NT2/D1 (cell line): Measurements from ENCODE around the gene THY1.
"Not testable (repeated sequence)": the region's sequence is repeated elsewhere in the genome, so short reads cannot be mapped to it uniquely, and the experiment has no call there.

ENCODE experiments used
- DNase-seq: peaks from one replicate; pipeline ENCODE4 v3.0.0-alpha.2; 2011; ENCODE audit warnings: low read depth, low spot score
- H3K27me3 ChIP-seq: 2 replicates; pipeline ENCODE4 v1.6.0; 2011; ENCODE audit warnings: mild to moderate bottlenecking; ENCODE audit not compliant: insufficient read length, insufficient read depth
- H3K36me3 ChIP-seq: 2 replicates; pipeline ENCODE4 v1.6.1; 2011; ENCODE audit warnings: mild to moderate bottlenecking, low read length, mixed read lengths; ENCODE audit not compliant: insufficient read depth, insufficient read length
- H3K4me1 ChIP-seq: 2 replicates; pipeline ENCODE4 v1.5.1; 2011; ENCODE audit not compliant: insufficient read depth, insufficient read length
- H3K4me3 ChIP-seq: 2 replicates; pipeline ENCODE4 v1.5.1; 2011; ENCODE audit warnings: low read depth; ENCODE audit not compliant: insufficient read length
- H3K9ac ChIP-seq: 2 replicates; pipeline ENCODE4 v1.6.0; 2011; ENCODE audit warnings: low read depth; ENCODE audit not compliant: insufficient read length
- H3K9me3 ChIP-seq: 2 replicates; pipeline ENCODE4 v1.5.1; 2011; ENCODE audit warnings: mild to moderate bottlenecking, low read length; ENCODE audit not compliant: insufficient read depth
- SUZ12 ChIP-seq: IDR thresholded peaks from 2 replicates; pipeline ENCODE4 v1.6.1; 2011; ENCODE audit not compliant: insufficient read length, insufficient read depth; ENCODE audit errors: extremely low read depth
- YY1 ChIP-seq: IDR thresholded peaks from 2 replicates; pipeline ENCODE4 v1.6.1; 2011; ENCODE audit not compliant: insufficient read length, insufficient read depth
- ZNF274 ChIP-seq: IDR thresholded peaks from 2 replicates; pipeline ENCODE4 v1.6.1; 2011; ENCODE audit warnings: mild to moderate bottlenecking, low read depth, low read length

Gene THY1

DNA sequence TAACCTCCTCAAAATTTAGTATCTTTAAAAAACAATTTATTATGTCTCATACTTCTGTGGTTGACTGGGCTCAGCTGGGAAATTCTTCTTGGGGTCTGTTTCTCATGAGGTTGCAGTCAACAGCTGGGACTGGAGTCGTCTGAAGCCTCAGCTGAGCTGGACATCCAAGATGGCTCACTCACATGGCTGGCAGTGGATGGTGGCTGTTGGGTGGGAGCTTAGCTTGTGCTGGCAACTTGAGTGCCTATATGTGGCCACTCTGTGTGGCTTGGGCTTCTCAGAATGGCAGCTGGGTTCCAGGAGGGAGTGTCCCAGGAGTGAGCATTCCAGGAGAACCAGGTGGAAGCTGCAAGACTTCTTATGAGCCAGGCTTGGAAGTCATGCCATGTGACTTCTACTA lies 13.2 kb downstream of the THY1 start:
- TF ChIP-seq SUZ12 (no peak), ZNF274 (no peak), YY1 (no peak)
- H3K9ac ChIP-seq: no peak overlapping the region
- H3K27me3 ChIP-seq: no peaks in the 10 kb centered on the region
- H3K4me3 ChIP-seq: no peak overlapping the region
- no peaks in the 10 kb centered on the region for H3K36me3 ChIP-seq
- no peak for DNase-seq
- no peaks in the 10 kb centered on the region for H3K9me3 ChIP-seq
- H3K4me1 ChIP-seq: no peaks in the 10 kb centered on the region

DNA sequence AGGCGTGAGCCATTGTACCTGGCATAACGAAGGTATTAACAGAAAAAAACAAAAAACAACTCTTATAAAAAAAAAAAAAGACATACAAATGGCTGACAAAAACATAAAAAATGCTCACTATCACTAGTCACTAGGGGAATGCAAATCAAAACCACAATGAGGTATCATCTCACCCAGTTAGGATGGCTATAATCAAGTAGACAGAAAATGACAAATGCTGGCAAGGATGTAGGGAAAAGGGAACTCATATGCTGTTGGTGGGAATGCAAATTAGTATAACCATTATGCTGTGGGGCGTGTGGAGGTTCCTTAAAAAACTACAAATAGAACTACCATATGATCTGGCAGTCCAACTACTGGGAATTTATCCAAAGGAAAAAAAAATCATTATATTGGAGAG lies 17.0 kb downstream of the THY1 start:
- DNase-seq: no peak
- TF ChIP-seq ZNF274 (no peak), YY1 (no peak), SUZ12 (no peak)
- H3K4me1 ChIP-seq: no peaks in the 10 kb centered on the region
- H3K9me3 ChIP-seq: no peaks in the 10 kb centered on the region; the same call in 1 of the 2 replicates
- no peak overlapping the region for H3K4me3 ChIP-seq
- no peaks in the 10 kb centered on the region for H3K27me3 ChIP-seq
- H3K36me3 ChIP-seq: no peaks in the 10 kb centered on the region
- H3K9ac ChIP-seq: no peak overlapping the region

DNA sequence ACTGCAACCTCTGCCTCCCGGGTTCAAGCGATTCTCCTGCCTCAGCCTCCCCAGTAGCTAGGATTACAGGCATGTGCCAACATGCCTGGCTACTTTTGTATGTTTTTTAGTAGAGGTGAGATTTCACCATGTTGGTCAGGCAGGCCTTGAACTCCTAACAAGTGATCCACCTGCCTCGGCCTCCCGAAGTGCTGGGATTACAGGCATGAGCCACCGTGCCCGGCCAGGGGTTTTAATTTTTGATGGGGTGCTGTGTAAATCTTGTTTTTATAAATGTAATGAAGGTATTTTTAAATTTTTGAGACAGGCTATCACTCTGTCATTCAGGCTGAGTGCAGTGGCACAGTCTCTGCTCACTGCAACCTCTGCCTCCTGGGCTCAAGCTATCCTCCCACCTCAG lies 17.5 kb downstream of the THY1 start:
- not testable (repeated sequence) for H3K27me3 ChIP-seq, H3K4me3 ChIP-seq, H3K9me3 ChIP-seq, H3K4me1 ChIP-seq, H3K36me3 ChIP-seq, H3K9ac ChIP-seq, DNase-seq

DNA sequence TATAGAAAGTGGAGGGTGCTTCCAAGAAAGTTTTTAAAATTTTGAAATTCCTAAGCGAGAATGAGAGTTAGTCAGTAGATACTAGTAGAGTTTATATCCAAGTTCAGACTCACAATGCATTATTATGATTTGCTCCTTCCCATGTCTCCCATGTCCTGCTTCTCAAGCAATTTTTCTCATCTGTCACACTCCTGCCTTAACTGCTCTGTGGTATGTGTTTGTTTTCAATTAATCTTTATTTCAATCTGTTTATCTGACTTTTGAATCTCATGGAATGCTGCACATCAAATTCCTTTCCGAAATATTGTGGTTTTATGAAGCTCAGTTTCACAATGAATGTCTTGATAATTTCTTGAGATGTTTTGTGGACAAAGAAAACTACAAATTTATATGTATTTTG lies 18.1 kb downstream of the THY1 start:
- Histone ChIP-seq H3K9ac (no peak overlapping the region), H3K9me3 (peaks cover 8% of the 10 kb centered on the region), H3K4me1 (no peaks in the 10 kb centered on the region), H3K4me3 (no peak overlapping the region), H3K27me3 (no peaks in the 10 kb centered on the region), H3K36me3 (no peaks in the 10 kb centered on the region)
- TF ChIP-seq SUZ12 (no peak), YY1 (no peak), ZNF274 (no peak)
- DNase-seq: no peak

DNA sequence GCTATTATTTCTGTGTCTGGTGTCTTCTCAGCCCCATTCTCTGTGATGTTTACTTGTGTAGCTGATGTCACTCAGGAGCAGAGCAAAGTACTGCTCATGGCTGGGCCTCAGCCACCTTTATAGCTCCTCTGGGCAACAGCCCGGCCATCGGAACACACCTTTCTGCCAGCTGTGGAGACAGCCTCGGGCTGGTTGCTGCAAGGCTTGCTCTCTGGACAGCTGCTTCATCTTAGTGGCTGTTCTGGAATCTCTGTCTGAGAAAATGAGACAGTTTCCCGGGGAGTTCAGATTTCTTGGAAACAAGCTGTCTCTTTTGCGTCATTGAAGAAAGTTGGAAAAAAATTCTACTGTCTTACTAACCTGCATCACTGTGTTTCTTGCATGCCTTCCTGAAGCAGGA lies 20.0 kb downstream of the THY1 start:
- no peaks in the 10 kb centered on the region for H3K36me3 ChIP-seq
- no peak overlapping the region for H3K4me3 ChIP-seq
- peaks cover 16% of the 10 kb centered on the region for H3K9me3 ChIP-seq
- no peaks in the 10 kb centered on the region for H3K27me3 ChIP-seq
- TF ChIP-seq ZNF274: no peak
- no peak for TF ChIP-seq YY1
- TF ChIP-seq SUZ12: no peak
- H3K9ac ChIP-seq: no peak overlapping the region
- H3K4me1 ChIP-seq: no peaks in the 10 kb centered on the region
- no peak for DNase-seq

DNA sequence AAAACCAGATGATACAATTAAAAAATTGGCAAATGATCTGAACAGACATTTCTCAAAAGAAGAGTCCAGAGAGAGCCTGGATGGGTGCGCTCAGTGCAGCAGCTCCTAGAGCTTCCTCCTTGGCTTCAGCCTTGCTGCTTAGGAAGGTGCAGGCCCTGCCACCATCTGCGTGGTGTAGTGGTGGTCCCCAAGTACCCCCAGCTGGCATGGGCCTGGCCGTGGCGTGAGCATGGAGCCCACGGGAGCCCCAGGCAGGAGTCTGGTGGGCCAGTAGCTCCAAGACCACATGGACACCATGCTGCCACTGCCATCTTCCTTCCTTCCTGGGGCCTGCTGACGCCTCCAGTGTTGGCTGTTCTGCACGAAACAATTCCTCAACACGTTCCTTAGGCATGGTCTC lies 20.5 kb downstream of the THY1 start:
- H3K36me3 ChIP-seq: no peaks in the 10 kb centered on the region
- H3K4me3 ChIP-seq: no peak overlapping the region
- no peaks in the 10 kb centered on the region for H3K4me1 ChIP-seq
- H3K9ac ChIP-seq: no peak overlapping the region
- H3K9me3 ChIP-seq: peaks cover 20% of the 10 kb centered on the region
- no peak for DNase-seq
- no peaks in the 10 kb centered on the region for H3K27me3 ChIP-seq
- no peak for TF ChIP-seq YY1
- no peak for TF ChIP-seq ZNF274
- no peak for TF ChIP-seq SUZ12

DNA sequence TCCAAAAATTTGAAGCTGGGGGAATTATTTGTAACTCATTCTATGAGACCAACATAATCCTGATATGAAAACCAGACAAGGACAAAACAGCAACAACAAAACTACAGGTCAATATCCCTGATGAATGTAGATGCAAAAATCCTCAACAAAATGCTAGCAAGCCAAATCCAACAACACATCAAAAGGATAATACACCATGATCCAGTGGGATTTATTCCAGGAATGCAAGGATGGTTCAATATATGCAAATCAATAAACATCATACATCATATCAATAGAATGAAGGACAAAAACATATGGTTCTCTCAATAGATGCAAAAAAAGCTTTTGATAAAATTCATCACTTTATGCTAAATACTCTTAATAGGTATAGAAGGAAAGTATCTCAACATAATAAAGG lies 22.1 kb downstream of the THY1 start:
- TF ChIP-seq ZNF274 (no peak), SUZ12 (no peak), YY1 (no peak)
- Histone ChIP-seq H3K4me1 (no peaks in the 10 kb centered on the region), H3K9ac (no peak overlapping the region), H3K27me3 (no peaks in the 10 kb centered on the region), H3K4me3 (no peak overlapping the region), H3K9me3 (peaks cover 20% of the 10 kb centered on the region), H3K36me3 (no peaks in the 10 kb centered on the region)
- DNase-seq: no peak

DNA sequence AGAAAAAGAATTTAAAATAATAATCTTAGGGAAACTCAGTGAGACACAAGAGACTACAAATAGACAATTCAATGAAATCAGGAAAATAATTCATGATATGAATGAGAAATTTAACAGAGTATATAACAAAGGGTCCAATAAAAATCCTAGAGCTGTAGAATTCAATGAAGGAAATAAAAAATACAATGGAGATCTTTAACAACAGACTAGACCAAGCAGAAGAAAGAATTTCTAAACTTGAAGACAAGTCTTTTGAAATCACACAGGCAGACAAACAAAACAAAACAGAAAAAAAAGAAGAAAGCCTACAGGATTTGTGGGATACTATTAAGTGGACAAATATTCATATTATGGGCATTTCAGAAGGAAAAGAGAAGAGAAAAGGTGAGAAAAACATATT lies 25.2 kb downstream of the THY1 start:
- no peak for DNase-seq
- Histone ChIP-seq H3K9me3 (peaks cover 20% of the 10 kb centered on the region), H3K4me3 (no peak overlapping the region), H3K9ac (no peak overlapping the region), H3K27me3 (no peaks in the 10 kb centered on the region), H3K36me3 (no peaks in the 10 kb centered on the region), H3K4me1 (no peaks in the 10 kb centered on the region)
- no peak for TF ChIP-seq SUZ12
- TF ChIP-seq ZNF274: no peak
- no peak for TF ChIP-seq YY1
